Epidermal melanocyte (primary cell): ENCODE measurements around the gene CRTAP.
"Not testable (repeated sequence)": the region's sequence is repeated elsewhere in the genome, so short reads cannot be mapped to it uniquely, and the experiment has no call there.

Experiments used
- DNase-seq: peaks from one replicate; pipeline ENCODE4 v3.0.0; 2011; ENCODE audit warnings: low spot score; ENCODE audit not compliant: insufficient read length

Gene CRTAP

DNA sequence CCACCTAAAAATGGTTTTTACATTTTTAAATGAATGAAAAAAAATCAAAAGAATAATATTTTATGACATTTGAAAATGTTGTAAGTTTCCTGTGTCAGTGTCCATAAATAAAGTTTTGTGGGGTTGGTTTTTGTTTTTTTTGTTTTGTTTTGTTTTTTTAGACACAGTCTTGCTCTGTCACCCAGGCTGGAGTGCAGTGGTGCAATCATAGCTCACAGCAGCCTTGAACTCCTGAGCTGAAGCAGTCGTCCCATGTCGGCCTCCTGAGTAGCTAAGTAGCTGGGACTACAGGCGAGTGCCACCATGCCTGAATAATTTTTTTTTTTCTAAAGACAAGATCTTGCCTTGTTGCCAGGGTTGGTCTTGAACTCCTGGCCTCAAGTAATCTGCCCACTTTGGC is 14.1 kb upstream of the CRTAP start:
- no peak for DNase-seq

GRCh38 chr3:33100229-33100628 is 13.6 kb upstream of the CRTAP start:
- no peak for DNase-seq

DNA sequence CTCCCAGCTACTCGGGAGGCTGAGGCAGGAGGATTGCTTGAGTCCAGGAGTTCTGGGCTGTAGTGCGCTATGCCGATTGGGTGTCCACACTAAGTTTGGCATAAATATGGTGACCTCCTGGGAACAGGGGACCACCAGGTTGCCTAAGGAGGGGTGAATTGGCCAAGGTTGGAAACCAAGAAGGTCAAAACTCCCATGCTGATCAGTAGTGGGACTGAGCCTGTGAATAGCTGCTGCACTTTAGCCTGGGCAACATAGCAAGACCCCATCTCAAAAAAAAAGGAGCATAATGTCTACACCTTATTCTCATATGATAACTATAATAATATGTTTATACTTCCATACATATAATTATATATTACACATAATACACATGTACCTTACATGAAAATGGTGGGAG is 10.8 kb upstream of the CRTAP start:
- no peak for DNase-seq

DNA sequence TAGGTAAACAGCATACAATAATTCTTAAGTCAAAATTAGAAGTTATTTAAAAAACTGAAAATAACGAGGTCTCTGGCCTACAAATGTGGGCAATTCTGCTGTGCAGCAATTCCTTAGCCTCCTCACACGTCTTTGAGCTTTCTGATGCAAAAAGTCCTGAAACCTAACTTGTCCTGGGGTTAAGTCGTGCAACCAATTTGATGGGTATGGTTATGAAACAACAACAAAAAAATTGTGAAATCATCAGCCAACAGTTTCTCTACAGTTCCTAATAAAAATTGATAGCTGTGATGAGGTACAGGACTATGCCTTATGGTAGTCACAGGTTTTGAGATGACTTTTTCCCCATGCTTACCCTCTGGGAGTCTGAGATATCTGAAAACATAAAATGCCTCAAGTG is 10.3 kb upstream of the CRTAP start:
- no peak for DNase-seq

DNA sequence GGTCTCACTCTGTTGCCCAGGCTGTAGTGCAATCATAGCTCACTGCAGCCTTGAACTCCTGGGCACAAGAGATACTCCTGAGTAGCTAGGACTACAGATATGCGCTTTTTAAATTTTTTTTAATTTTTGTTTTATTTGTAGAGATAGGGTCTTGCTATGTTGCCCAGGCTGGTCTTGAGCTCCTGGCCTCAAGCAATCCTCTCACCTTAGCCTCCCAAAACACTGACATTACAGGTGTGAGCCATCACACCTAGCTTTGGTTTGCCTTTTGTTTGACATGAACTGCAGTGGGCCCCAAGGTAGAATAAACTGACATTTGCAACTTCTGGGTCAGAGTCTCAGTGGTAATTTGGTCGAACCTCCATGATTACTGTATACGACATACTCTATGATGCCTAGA is 9.0 kb upstream of the CRTAP start:
- DNase-seq = no peak

- no peak for DNase-seq
These were observed 8.4 kb upstream of the CRTAP start for GRCh38 chr3:33105341-33105948.

DNA sequence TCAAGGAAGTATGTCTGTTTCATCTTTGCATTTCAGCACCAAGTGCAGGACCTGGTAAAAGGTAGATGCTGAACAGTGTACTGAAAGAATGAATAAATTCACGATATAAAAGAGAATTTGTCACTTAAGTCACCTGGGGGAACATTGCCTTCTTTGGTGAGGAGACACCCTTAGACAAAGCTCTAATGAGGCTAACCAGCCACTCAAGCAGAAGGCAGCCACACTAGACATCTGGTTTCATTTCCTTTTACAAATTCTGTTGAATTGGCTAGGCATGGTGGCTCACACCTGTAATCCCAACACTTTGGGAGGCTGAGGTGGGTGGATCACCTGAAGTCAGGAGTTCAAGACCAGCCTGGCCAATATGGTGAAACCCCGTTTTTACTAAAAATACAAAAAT is 7.0 kb upstream of the CRTAP start:
- DNase-seq = not testable (repeated sequence)

GRCh38 chr3:33111581-33111980 is 2.2 kb upstream of the CRTAP start:
- DNase-seq = no peak

DNA sequence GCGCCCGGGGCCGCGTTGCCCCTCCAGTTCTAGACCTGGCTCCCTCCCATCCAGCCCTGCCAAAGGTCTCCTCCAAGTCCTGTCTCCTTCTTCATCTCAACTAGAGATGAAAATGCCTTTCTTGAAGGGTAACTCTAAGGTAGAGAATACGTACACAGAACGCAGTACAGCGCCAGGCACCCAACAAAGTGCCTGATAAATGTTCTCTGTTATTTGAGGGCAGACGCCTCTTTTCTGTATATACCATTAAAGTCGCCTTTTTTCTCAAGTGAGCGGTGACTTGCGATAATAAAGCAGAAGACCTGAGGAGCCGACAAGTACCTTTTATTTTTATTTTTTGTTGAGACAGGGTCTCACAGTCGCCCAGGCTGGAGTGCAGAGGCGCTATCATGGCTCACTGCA is 809 bp downstream of the CRTAP start:
- no peak for DNase-seq

- no peak for DNase-seq
These were observed 1.4 kb downstream of the CRTAP start for GRCh38 chr3:33115024-33115768.

DNA sequence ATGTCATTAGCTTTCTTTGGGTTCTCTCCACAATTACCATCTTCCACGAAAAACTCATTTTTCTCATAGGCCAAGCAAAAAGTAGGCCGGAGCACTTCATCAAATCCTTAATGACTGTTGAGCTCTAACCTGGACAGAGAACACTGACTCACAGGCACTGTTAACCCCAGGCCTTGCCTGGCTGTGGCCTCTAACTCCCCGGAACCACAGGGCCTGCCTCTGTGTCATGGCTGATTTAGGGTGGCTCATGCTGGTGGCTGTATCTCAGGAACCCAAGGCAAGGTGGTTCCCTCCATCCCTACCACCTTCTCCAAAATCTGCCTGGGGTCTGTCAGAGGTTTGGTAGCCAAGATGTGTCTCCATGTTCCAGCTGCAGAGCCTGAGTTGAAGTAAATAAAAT is 3.6 kb downstream of the CRTAP start:
- no peak for DNase-seq

DNA sequence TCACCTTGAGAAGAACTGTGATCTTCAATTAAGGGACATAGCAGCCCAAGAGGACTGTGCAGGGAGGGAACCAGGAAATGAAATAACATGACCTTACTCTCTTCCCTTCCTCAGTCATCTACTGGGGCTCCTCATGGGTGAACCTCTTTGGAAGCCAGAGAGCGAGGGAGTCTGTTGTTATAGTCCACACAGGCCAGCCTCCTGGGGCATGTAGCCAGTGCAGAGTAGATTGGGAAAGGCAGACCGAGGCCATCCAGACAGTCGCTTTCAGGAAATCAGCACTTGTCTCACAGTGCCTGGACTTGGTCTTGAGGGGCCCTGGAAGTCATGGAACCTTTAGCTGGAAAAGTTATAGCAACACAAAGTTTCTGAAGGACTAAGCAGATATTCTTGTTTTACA is 6.1 kb downstream of the CRTAP start:
- DNase-seq = no peak

DNA sequence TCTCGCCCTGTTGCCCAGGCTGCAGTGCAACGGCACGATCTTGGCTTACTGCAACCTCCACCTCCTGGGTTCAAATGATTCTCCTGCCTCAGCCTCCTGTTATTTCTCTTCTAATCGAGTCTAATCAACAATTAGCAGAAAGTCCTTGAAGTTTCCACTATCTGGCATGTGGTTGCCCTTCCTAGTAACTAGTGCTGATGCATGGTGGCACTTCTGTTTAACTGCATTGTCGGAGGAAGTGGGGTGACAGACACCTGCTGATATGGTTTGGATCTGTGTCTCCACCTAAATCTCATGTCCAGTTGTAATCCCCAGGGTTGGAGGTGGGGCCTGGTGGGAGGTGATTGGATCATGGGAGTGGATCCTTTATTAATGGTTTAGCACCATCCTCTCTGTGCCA is 9.2 kb downstream of the CRTAP start:
- no peak for DNase-seq

DNA sequence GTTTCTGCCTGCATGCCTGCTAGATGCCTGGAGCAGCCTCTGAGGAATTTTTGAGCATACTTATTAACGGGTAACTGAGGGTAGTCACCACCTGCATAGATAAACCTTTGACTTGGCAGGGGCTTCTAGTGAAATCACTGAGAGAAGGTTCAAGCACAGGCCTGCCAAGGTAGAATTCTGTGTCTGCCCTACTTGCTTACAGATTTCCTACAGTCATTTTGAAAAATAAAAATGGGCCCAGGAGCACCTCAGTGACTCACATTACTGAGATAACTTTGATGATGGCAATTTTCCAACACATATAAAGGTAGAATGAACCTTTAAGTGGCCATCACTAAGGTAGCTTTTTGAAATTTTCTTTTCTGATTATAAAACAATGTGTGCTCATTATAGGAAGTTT is 10.8 kb downstream of the CRTAP start:
- no peak for DNase-seq

DNA sequence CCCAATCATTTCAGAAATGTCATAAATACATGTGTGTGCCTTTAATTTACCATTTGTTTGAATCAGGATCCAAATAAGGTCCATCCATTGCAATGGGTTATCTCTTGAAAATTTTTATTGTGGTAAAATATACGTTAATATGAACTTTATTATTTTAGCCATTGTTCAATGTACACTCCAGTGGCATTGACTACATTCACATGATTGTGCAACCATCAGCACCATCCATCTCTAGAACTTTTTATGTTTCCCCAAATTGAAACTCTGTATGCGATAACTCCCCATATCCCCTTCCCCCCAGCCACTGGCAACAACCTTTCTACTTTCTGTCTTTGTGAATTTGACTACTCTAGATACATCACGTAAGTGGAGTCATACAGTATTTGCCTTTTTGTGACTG is 12.0 kb downstream of the CRTAP start:
- no peak for DNase-seq

- no peak for DNase-seq
These were observed 14.9 kb downstream of the CRTAP start for GRCh38 chr3:33128706-33129105.

DNA sequence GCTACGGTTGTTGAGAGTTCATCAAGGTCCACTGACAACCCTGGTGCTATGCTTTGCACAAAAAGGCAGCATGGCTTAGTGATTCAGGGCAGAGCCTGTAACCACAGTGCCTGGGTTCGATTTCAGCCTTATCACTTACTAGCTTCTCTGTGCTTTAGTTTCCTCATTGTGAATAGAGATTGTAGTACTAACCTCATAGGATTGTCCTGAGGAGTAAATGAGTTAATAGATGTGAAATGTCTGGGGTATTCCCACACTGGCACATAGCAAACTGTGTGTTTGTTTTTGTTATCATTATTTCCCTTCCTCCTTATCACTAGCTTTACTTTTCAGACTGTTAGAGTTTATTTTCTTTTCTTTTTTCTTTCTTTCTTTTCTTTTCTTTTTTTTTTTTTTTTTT is 16.3 kb downstream of the CRTAP start:
- DNase-seq = no peak

GRCh38 chr3:33131331-33132018 is 17.7 kb downstream of the CRTAP start:
- DNase-seq = peak; percentile 45

DNA sequence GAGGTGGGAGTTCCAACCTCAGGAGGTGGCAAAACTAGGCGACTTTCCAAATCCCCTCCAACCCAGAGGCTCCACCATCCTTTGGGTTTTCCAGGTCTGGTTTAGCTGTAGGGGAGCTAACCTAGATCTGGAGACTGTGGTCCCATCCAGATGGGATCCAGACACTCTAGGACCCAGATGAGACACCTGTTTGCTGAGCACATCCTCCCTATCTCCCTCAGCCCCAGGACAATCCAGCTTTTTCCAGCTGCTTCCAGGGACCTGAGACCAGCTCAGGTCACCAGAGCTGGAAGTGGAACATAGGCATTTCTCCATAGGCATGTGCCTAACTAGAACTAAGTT is 18.2 kb downstream of the CRTAP start:
- no peak for DNase-seq

DNA sequence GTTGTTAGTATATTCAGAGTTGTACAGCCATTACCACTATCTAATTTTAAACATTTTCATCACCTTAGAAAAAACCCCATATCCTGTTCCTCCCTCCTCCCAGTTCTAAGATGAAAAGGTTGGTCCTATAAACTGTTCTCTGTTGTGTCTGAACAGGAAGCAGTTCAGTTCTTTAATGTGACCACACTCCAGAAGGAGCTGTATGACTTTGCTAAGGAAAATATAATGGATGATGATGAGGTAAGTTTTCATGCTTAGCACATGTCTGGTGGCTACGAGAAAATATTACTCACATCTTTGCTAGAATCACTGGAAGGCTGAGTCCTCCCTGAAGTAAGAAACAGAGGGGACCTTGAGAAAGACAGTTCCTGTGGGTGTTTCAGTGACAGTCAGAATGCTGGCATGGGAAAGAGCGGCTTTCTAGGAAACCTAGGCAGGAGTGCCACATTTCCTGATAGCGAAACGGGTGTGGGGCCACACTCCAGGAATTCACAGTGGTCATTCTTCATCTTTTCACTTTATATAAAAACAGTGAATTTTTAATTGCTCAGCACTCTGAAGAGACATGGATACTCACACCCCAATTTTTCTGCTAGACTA is 20.3 kb downstream of the CRTAP start:
- DNase-seq = no peak

- no peak for DNase-seq
These were observed 23.9 kb downstream of the CRTAP start for GRCh38 chr3:33137691-33138090.

DNA sequence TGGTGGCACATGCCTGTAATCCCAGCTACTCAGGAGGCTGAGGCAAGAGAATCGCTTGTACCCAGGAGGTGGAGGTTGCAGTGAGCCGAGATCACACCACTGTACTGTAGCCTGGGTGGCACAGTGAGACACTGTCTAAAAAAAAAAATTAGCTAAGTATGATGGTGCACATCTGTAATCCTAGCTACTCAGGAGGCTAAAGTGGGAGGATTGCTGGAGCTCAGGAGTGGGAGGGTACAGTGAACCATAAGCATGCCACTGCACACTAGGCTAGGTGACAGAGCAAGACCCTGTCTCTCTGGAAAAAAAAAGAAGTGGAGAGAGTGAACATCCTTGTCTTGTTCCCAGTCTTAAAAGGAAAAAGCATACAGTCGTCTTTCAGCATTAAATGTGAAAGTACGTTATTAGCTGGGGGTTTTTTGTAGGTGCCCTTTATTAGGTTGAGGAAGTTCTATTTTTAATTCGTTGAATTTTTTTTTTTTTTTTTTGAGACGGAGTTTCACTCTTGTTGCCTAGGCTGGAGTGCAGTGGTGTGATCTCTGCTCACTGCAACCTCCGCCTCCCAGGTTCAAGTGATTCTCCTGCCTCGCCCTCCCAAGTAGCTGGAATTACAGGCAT is 25.3 kb downstream of the CRTAP start:
- not testable (repeated sequence) for DNase-seq
